Mesodermal cell (in vitro differentiated cells): ENCODE data around the gene DPH7.
"Not testable (repeated sequence)": the region's sequence is repeated elsewhere in the genome, so short reads cannot be mapped to it uniquely, and the experiment has no call there.

Source experiments
- H3K27ac ChIP-seq: 2 replicates; pipeline ENCODE4 v1.7.0; 2013; ENCODE audit warnings: mild to moderate bottlenecking, low read depth, low read length, moderate library complexity; ENCODE audit not compliant: severe bottlenecking
- H3K36me3 ChIP-seq: 2 replicates; pipeline ENCODE4 v1.7.1; 2013; ENCODE audit warnings: mild to moderate bottlenecking, low read length, moderate library complexity; ENCODE audit not compliant: control insufficient read depth, insufficient read depth
- H3K4me1 ChIP-seq: one replicate; pipeline ENCODE4 v1.7.1; 2013; ENCODE audit warnings: mild to moderate bottlenecking, low read length; ENCODE audit not compliant: insufficient read depth, control insufficient read depth, poor library complexity, severe bottlenecking
- H3K4me3 ChIP-seq: 2 replicates; pipeline ENCODE4 v1.7.0; 2013; ENCODE audit warnings: low read length, control low read depth, mild to moderate bottlenecking; ENCODE audit not compliant: insufficient read depth, poor library complexity, severe bottlenecking; ENCODE audit errors: extremely low read depth
- H3K9me3 ChIP-seq: 2 replicates; pipeline ENCODE4 v1.7.1; 2013; ENCODE audit warnings: mild to moderate bottlenecking, low read length, moderate library complexity; ENCODE audit not compliant: control insufficient read depth
- WGBS, 2 experiments: methylation state at CpG; one replicate each; pipeline ENCODE4 v1.1.5; 2013; ENCODE audit warnings: missing lambda C conversion rate in 2 of 2; ENCODE audit not compliant: insufficient coverage in 2 of 2; 5-methylcytosine and 5-hydroxymethylcytosine counted together

DPH7 gene

DNA sequence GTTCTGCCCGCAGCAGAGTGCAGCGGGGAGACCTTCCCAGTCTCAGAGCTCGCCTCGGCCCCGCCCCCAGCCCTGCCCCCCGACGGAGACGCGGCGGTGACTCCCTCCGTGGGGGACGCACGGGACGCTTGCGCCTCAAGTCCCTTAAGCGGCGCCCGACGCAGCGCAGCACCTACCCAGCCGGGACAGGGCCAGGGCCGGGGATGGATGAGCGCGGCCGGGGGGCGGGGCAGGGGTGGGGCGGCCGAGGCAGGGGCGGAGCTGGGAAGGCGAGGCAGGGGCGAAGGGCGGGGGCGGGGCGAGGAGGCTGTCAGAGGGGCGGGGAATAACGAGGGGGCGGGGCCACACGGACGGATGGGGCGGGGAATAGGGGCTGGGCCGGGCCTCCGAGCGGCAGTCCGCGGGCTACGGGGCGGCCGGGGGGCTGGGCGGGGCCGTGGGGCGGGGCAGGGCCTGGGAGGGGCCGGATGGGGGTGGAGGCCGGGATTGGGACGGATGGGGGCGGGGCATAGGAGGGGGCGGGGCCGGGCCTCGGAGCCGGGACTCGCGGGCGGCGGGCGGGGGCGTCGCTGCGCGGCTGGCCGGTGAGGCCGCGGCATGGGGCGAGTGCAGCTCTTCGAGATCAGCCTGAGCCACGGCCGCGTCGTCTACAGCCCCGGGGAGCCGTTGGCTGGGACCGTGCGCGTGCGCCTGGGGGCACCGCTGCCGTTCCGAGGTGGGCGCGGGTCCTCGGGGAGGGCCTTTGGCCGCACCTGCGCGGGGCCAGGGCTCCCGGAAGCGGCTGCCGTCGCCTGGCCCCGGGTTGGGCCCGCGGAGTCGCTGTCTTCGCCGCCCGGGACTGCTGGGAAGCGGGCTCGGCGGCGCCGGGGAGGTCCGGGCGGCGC, 26.6 kb upstream of the DPH7 start, which contains the start of gene ARRDC1:
Gene ARRDC1 (plus strand): TSS at position 566 of the 884 bp plus-strand sequence. CDS start 32 bp downstream, at position 598.
- H3K4me3 ChIP-seq: peak within 1 kb of the TSS; percentile 63
- 0% methylated on average over 50 of the region's 111 CpGs for WGBS, 2 experiments
- peak within 1 kb of the TSS; percentile 36 for H3K27ac ChIP-seq
- no peaks in the 10 kb centered on the region for H3K9me3 ChIP-seq
- H3K4me1 ChIP-seq: no peaks in the 10 kb centered on the region
- H3K36me3 ChIP-seq: no peaks in the 10 kb centered on the region

GRCh38 chr9:137604345-137605086, 25.8 kb upstream of the DPH7 start:
- 56 to 82% methylated on average over 11 to 12 of the region's 49 CpGs for WGBS, 2 experiments
- H3K4me1 ChIP-seq: no peaks in the 10 kb centered on the region
- H3K27ac ChIP-seq: no peak overlapping the region
- H3K9me3 ChIP-seq: no peaks in the 10 kb centered on the region
- no peaks in the 10 kb centered on the region for H3K36me3 ChIP-seq
- peak overlapping the region; percentile 25 for H3K4me3 ChIP-seq

DNA sequence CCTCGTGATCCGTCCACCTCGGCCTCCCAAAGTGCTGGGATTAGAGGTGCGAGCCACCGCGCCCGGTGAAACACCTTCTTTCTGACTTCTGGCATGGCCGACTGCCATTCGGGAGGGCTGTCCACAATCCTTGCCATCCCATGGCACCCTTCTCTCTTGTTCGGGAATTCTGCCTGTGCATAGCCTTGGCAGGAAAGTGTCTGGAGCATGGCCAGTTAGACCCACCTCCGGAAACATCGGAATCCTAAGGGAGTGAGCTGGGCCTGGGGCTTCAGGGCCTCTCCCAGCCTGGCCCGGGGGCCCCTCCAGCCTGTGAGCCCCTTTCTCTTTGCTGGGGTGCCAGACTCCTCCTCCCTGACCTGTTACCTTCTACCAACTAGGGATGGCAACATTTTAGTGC, 25.2 kb upstream of the DPH7 start:
- no peak overlapping the region for H3K27ac ChIP-seq
- H3K4me3 ChIP-seq: no peak overlapping the region
- H3K36me3 ChIP-seq: no peaks in the 10 kb centered on the region
- no peaks in the 10 kb centered on the region for H3K9me3 ChIP-seq
- H3K4me1 ChIP-seq: no peaks in the 10 kb centered on the region
- WGBS, 2 experiments: 92 to 96% methylated on average over 13 of the region's 13 CpGs

DNA sequence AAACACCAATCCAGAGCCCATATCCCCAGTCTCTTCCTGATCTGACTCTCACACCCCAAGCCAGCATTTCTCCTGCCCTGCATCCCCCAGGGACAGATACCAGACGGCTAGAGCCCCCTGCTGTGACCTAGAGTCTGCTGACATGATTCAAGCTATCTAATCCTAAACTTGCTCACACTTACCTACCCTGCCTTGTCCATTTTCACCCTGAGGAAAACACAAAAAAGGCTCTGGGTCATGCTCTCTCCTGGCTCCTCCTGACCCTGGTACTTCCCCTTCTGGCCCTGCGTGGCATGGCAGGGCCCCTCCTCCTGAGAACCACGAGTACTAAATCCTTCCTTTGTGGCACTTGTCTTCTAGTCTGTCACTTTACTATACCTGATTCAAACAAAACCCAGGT, 23.9 kb upstream of the DPH7 start:
- Histone ChIP-seq H3K4me1 (no peaks in the 10 kb centered on the region), H3K36me3 (no peaks in the 10 kb centered on the region), H3K27ac (no peak overlapping the region), H3K9me3 (no peaks in the 10 kb centered on the region), H3K4me3 (no peak overlapping the region)
- WGBS, 2 experiments: 7 to 23% methylated on average over 3 of the region's 3 CpGs

- Histone ChIP-seq H3K4me1 (no peaks in the 10 kb centered on the region), H3K4me3 (no peak overlapping the region), H3K27ac (no peak overlapping the region), H3K9me3 (no peaks in the 10 kb centered on the region), H3K36me3 (no peaks in the 10 kb centered on the region)
- 78 to 82% methylated on average over 8 of the region's 8 CpGs for WGBS, 2 experiments
Observed at GRCh38 chr9:137598943-137599342, 20.2 kb upstream of the DPH7 start.

- not testable (repeated sequence) for H3K27ac ChIP-seq, H3K4me1 ChIP-seq, H3K4me3 ChIP-seq, H3K9me3 ChIP-seq, H3K36me3 ChIP-seq
- WGBS, 2 experiments: 78% methylated on average over 1 of the region's 7 CpGs; no CpG with 5 or more reads in 1 of the 2 experiments
Observed at GRCh38 chr9:137596577-137596976, 17.9 kb upstream of the DPH7 start.

- 89 to 90% methylated on average over 10 of the region's 12 CpGs for WGBS, 2 experiments
- no peak overlapping the region for H3K27ac ChIP-seq
- no peak overlapping the region for H3K4me3 ChIP-seq
- H3K36me3 ChIP-seq: peaks cover 6% of the 10 kb centered on the region
- peaks cover 3% of the 10 kb centered on the region for H3K4me1 ChIP-seq
- H3K9me3 ChIP-seq: no peaks in the 10 kb centered on the region
Observed at GRCh38 chr9:137593176-137593575, 14.5 kb upstream of the DPH7 start.

DNA sequence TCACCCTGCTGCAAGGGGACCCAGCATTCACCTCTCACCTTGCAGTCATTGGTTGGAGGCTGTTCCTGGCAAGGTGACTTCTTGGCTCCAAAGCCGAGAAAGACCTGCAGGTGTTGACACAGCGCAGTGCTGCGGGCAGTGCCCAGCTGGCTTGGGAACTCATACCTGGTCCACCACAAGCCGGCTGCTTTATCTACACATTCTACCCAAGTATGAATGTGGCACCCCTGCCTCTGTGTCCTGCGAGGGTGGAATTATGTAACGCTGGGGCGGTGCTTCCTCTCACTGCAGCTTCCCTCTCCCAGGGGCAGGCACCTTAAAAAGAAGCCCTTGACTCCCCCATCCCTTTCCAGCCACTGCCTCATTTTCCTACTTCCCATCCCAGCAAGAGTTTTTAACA, 14.0 kb upstream of the DPH7 start:
- no peaks in the 10 kb centered on the region for H3K9me3 ChIP-seq
- H3K36me3 ChIP-seq: peaks cover 10% of the 10 kb centered on the region
- H3K4me3 ChIP-seq: no peak overlapping the region
- H3K4me1 ChIP-seq: peaks cover 3% of the 10 kb centered on the region
- H3K27ac ChIP-seq: no peak overlapping the region
- WGBS, 2 experiments: 90 to 95% methylated on average over 5 to 6 of the region's 7 CpGs

- Histone ChIP-seq H3K4me1 (peaks cover 3% of the 10 kb centered on the region), H3K36me3 (peaks cover 31% of the 10 kb centered on the region), H3K9me3 (no peaks in the 10 kb centered on the region), H3K4me3 (peak within 1 kb of the TSS; percentile 72), H3K27ac (peak within 1 kb of the TSS; percentile 66)
- 0 to 1% methylated on average over 85 to 111 of the region's 113 CpGs for WGBS, 2 experiments
Observed at GRCh38 chr9:137590469-137591383, 12.0 kb upstream of the DPH7 start, which contains the start of gene ZMYND19. ZMYND19 (minus strand) TSS chr9:137590512; CDS start chr9:137590263, 249 bp downstream.

- 1% methylated on average over 22 to 23 of the region's 61 CpGs for WGBS, 2 experiments
- no peaks in the 10 kb centered on the region for H3K9me3 ChIP-seq
- peaks cover 3% of the 10 kb centered on the region for H3K4me1 ChIP-seq
- H3K36me3 ChIP-seq: peaks cover 37% of the 10 kb centered on the region
- H3K4me3 ChIP-seq: peak overlapping the region; percentile 64
- H3K27ac ChIP-seq: no peak overlapping the region
Observed at GRCh38 chr9:137590123-137590468, 11.4 kb upstream of the DPH7 start.
